NCI-H1436 treated with DMSO at 0.1 percent for 48 hours (cell line): Measurements from ENCODE around the gene TTLL11.

Experiments
- DNase-seq: peaks from one replicate; lab custom pipeline; 2025; lab: John Stamatoyannopoulos, UW

Gene TTLL11

DNA sequence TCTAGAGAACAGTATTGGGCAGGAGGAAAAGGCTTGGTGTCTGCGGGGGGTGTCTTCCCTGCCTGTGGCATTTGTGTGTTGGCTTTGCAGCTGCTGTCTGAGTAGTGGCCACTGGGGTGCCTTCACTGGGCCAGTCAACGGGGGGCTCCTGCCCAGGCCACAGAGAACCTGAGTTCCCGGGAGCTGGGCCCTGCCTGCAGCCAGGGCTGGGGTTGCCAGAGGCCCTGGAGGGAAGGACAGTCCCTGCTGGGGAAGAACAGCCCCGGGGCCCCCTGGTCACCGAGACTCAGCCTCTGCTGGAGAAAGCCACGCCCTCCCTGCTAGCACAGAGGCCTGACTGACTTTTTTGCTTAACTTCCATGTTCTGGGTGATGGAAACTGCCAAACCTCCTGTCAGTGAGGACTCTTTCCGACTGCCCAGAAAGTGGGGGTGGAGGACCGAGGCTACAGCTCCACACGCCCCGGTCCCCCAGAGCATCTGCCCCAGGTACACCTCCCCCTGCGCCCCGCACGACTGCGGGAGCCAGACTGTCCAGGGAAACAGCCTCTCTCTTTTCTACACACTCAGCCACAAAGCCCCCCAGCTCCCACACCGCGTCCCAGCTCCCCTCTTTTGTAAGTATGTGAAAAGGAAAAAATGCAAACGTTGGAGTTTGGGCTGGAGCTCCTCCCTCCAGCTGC, 308.2 kb downstream of the TTLL11 start:
- no peak for DNase-seq

DNA sequence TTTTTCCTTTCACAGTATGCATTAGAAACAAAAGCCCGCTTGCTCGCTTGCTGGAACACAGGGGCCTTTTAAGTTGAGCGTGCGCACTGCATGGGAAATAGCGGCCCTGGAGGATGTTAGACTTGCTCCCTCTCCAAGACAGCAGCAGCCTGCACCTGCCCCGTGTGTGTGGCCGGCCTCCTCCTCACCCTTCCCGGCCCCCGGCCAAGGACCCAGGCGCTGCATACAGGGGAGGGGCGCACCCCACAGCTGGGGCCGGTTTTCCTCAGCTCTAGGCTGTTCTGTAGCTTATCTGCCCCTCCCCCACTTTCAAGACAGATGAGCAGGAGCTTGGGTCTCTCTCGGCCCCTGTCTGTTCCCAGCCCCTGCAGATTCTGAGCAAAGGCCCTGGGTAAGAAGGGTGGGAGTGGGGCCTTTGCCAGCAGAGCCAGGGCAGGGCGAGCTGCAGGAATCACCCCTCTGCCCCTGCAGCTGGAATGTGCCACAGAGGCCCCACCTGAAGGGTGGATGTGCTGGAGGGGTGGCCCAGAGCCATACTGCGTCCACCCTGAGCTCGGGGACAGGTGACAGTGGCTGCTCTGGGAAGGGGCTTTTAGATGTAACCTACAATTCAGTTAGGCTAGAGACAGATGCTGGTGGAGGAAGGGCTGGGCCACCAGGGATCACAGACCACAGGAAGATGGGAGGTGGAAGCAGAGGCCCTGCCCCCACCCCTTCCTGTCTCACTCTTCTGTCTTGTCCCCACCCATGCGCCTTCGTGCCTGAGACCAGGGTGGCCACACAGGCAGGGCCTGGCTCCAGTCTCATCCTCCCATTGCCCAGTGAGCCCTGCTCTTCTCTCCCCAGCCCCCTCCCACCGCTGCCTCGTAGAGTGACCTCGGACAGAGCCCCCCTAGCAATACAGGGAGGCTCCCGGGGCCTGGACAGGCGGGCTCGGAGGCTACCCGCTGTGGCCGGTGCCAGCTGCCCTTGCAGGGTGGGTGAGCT, 309.3 kb downstream of the TTLL11 start:
- DNase-seq = no peak

DNA sequence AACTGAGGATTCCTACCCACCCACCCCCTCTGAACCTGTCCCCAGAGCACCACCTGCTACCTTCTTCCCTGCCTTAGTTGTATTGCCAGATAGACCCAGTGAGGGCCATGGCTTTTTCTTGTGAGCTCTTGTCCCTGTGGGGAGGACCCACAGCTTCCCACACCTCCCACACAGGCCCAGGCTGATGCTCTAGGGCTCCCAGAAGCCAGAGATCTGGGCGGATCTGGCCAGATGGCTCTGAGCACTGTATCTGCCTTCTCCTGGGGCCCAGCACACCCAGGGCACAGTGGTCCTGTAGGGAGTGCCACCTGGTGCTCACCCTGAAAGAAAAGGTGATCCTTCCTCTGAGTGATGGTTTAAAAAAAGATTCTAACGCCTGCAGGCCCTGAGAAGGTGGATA, 310.0 kb downstream of the TTLL11 start:
- DNase-seq = no peak

DNA sequence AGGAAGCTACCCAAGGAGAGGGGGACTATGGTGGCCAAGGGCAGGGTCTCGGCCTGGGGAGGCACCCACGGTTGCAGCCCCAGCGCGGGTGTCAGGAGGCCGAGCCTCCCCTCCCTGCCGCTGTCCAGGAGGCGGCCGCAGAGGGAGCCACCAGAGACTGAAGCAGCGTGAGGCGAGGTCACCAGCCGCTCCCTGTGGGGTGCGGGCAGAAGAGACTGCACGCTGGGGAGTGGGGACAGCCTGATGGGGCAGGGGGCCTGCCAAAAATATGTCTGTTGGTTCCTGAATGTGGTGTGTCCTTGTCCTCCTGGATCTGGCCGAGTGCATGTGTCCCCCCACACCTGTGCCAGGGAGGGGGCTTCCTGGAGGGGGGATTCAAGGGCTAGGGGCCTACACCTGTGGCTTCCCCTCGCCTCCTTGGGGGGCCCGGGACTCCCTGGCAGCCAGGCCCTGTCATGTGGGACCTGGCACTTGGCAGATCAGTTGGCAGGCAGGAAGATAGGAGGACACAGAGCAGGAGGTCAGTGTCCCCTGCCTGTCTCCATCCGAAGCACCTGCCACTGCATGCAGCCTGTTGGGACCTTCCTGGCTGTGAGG, 310.5 kb downstream of the TTLL11 start:
- no peak for DNase-seq

DNA sequence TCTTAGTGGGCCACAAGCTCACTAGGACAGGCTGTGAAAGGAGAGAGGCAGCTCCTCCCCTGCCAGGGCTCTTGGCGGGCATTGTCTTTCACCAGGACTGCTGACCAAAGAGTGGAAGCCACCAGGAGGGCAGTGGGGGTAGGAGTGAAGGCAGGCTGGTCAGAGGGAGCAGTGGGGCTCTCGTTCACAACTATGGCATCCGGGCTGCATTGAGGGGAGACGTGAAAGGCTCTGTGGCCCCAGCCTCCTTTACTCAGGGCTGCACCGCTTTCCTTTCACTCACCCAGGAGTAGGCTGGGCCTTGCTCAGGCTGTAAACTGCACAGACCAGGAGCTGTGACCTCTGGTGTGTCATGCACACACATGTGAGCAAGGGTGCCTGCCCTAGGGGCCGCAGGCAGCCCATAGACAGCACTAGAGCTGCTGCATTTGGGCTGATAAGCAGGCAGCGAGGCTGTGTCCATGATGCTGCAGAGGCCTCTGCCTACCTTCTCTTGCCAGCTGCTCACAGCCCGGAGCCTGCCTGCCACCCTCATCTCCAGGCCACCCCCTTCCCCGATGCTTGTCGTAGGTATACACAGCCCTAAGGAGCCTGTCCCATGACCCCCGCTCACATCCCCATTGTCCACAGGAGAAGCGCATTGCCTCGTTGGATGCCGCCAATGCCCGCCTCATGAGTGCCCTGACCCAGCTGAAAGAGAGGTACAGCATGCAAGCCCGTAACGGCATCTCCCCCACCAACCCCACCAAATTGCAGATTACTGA, 311.2 kb downstream of the TTLL11 start:
- no peak for DNase-seq

DNA sequence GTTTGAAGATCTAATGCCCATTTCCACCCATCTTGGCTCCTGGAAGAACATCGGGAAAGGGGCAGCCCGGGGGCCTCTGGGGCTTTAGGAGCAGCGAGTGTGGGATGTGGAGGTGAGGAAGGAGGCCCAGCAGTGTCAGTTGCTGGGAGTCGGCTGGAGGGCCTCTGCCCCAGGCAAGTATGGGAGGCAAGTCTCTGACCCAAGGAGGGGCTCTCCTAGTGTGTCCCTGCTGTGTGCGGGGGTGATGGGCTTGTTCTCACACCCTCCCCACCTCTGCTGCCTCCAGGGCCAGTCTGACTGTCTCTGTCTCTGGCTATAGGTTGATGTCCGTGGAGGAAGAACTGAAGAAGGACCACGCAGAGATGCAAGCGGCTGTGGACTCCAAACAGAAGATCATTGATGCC, 312.0 kb downstream of the TTLL11 start:
- DNase-seq = no peak

DNA sequence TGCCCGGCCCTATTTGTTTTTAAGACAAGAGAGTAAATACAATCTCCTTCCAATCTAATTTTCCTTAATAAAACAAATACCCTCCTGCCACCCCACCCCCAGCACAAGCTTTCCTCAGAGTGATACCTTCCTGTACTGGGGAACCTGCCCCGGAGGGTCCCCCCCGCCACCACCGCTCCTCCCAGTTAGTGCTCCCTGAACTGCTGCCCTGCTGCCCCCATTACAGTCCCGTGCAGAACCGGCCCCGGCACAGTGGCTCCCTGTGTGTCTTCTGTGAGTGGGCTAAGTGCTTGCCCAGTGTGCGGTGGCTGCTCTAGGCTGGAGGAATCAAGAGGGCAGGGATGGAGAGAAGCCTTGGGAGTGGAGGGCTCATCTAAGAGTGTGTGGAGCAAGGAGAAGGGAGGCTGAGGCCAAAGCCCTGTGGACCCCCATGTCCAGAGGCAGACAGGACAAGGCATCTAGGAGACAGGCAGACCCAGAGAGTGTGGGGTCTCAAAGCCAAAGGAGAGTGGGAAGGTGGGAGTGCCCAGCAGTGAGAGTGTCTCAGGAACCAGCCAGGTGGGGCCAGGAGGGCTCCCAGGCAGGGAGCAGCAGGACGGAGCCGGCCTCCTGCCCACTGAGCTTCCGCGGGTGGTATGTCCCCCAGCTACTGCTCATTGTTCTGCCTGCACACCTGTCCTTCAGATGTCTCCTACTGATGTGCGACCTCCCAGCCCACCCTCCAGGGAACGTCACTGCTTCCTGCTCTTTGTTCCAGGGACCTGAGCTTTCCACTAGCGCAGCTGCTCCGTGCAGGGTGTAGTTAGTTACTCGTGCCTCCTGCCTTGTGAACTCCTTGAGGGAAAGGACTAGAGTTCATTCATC, 312.7 kb downstream of the TTLL11 start:
- no peak for DNase-seq

DNA sequence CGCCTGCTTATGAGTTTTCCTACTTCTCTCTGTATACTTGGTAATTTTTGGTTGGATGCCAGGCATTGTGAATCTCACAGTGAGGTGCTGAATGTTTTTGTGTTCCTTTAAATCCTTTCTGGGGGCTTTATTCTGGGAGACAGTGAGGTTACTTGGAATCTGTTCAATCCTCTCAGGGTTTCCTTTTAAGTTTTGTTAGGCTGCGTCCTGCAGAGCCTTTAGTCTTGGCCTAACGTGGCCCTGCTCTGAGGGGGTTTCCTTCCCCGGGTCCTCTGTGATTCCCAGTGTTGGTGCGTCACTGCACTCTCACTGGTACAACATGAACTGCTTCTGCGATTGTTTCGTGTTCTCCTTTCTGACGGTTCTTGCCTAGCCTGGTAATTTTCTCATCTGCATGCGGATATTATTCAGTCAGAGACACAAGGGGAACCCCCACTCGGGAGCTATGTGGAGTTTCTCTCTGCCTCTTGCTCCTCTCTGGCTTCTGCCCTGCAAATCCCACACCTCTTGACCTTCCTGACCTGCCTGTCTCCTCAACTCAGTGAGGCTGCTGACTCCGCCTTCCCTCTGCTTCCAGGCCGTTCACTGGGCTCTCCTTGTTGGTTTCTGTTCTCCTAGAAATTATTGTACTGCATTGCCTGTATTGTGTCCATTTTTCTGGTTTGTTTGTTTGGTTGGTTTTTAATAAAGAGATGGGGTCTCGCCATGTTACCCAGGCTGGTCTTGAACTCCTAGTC, 313.6 kb downstream of the TTLL11 start:
- DNase-seq = no peak

DNA sequence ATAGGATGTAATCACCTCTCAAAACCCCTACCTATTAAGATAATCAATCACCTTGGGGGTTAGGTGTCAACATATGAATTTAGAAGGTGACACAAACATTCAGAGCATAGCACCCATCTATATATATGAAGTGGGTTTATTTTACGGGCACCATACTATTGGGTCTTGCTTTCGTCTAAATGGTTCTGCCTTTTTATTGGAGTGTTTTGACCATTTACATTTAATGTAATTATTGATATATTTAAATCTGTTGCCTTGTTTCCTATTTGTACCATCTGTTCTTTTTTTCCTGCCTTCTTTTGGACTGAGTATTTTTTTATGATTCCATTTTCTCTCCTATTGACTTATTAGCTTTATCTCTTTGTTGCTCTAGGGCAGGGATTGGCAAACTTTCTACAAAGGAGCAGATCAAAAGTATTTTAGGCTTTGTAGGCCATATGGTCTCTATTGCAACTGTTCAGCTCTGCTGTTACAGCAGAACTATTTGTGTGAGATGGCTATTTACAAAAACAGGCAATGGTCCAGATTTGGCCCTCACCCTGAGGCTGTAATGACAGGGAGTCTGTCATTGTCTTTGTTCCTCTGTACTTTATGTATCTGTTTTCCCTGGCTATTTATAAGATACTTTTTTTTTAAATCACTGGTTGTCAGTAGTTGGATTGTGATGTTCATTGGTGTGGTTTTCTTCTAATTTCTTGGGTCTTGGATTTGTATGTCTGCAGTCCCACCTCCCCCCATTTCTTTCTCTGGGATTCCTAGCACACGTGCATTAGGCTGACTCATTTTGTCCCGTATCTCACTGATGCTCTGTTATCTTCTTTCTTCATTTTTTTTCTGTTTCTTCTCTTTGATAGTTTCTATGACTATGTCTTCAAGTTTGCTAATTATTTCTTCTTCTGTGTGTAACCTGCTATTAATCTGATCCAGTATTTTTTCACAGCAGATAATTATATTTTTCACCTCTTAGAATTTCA, 314.6 kb downstream of the TTLL11 start:
- no peak for DNase-seq

DNA sequence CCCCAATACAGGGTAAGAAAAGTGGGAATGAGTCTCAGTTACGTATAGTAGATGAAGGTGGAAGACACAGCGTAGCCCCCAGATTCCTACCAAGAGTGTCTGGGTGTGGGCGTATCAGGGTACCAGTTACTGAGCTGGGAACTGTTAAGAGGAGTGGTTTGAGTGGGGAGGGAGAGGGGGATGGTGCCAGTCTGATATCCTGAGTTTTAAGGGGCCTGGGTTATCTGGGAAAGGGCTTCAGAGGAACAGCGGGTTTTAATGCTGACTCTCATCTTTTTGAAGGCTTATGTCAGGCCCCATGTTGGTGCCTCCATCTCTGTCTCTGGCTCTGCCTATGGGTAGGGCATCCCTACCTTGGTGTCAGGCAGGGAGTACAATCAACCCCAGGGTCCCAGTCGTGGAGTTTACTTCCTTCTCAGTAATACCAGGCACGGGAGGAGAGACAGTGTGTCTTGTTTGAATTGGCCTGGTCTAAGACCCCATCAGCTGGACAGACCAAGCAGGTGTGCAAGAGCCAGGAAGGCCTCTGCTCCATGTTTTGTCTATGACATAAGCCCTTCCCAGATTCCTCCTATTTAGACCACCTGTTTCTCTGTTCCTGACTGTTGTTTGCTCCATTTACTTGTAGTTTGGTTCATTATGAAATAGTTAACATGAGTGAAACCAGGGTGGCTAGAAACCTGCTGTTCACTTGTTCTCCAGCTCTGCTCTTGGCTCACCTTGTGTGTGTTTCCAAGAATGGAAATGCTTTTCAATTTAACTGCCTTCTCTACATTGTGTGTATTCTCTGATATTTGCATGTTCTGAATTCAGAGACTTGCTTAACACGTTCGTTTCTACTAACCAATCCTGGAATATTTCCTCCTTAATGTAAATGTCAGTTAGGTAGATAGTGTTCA, 316.1 kb downstream of the TTLL11 start:
- DNase-seq = no peak

DNA sequence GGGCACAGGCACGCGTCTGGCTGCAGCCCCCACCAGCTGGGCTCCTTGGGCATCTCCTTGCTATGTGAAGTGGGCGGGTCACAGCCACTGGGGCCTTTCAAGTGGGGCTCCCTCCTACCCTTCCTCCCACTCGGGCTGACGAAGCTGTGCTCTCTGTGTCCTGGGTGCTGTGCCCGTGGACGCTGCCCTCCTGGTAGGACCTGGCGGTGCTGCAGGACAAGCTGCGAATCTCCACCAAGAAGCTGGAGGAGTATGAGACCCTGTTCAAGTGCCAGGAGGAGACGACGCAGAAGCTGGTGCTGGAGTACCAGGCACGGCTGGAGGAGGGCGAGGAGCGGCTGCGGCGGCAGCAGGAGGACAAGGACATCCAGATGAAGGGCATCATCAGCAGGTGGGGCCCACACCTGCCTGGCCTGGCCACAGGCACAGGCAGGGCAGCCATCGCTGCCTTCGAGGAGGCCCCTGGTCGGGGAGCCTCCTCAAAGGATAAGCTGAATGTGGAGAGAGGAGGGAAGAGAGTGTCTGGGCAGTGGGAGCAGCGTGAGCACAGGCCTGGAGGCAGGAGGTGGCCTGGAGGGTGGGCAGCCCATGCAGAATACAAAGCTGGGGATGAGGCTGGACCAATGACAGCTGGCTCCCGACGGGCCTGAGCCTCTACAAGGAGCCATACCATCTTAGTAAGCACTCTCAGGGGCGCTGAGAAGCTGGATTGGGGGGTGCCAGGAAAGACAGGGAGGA, 316.9 kb downstream of the TTLL11 start:
- DNase-seq = no peak

DNA sequence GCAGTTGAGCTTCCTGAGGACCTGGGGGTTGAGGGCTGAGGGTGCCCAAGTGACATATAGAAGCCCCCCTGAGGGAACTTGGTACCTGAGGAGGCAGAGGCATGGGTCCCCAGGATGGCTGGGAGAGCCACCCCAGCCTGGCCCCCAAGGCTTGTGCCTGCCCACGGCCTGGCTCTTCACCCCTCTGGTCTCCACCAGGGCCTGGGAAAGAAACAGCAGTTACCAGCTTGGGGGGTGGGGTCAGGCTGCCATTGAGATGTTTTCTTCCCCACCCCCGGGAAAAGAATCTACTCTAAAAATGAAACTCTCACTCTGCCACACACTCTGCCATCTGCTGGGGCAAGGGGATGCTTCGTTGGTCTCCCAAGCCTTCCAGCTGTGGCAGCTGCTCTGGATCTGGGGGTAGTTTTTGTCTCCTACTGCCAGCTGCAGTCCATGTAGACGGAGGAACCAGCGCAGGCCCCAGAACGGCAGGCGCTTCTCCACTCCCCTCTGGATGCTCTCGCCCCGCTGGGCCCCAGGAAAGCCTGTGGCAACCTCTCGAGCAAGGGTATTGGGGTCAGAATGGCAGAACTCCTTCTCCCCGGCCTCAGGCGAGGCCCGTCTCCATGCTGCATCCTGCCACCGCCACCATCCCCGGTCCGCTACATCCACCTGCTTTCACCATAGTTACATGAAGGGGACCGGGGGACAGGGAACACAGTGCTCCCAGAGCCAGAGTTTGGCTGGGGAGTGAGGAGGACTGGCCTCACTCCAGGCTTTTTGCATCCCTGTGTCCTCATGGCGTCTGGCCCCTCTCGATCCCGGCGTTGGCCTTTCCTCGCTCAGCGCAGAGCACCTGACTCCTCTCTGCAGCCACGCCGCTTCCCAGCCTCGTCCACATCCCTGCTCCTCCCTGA, 318.1 kb downstream of the TTLL11 start:
- DNase-seq = no peak

DNA sequence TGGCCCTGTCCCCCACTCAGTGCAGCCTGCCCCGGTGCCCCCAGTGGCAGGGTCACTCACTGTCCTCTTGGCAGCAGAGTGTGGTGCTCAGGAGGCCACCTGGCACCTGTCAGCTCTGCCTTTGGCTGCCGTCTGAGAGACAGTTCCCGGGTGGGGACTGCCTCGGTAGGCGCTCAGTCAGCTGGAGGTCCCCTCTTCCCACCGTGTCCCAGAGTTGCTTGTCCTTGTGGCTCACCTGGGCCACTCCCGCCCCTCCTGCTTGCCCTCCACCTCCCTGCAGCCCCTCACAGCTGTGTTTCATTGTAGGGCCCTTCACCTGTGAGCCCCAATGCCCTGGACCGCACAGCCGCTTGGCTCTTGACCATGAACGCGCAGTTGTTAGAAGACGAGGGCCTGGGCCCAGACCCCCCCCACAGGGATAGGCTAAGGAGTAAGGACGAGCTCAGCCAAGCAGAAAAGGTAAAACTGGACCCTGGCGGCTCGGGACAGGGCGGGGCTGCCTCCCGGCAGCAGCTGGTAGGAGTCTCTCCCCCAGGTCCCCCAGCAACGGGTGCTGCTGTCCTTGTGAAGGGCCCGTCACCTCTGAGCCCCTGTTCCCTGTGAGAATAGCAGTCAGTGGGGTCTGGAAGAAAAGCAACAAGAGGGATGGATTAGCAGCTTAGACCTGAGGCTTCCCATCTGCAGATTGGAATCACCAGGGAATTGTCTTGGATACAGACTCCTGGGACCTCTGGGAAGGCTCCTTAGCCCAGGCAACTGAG, 319.0 kb downstream of the TTLL11 start:
- DNase-seq = no peak

DNA sequence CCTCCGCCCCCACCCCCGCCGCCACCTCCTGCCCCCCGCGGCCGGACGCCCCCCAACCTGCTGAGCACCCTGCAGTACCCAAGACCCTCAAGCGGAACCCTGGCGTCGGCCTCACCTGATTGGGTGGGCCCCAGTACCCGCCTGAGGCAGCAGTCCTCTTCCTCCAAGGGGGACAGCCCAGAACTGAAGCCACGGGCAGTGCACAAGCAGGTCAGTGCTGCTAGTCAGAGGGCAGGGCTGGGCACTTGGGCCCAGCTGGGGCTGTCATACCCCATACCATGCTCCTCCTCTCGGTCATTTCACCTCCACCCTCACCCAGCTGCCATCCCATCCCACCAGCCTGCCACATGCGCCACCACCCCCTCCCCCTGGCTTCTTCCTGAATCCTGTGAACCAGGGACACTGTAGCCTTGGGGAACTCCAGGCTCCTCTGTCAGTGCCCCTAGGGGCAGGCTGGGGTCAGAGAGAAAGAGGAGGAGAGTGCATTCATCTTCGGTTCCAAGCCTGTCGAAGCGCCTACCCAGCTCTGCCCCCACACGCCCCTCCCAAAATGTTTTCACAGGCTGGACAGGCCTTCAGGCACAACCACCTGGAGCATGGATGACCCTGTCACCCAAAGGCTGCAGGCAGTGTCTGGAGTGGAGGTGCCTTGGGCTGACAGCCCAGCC, 319.7 kb downstream of the TTLL11 start:
- no peak for DNase-seq
